ENCODE results near the gene PAX8.

- TF ChIP-seq CTCF (IDR thresholded peaks at IDR 0.05) (no peak), EZH2phosphoT487 (IDR thresholded peaks at IDR 0.05) (peak; percentile 74)
Observed at GRCh38 chr2:113278073-113278741, 514 bp downstream of the PAX8 start.
